Occipital lobe (tissue), 2 donors: Measurements from ENCODE around the gene RABEP2. TPM values are rescaled to one million over a fixed set of nuclear protein-coding genes. Genes with fewer than 3 reads are reported as not detected.
"Not testable (repeated sequence)": the region's sequence is repeated elsewhere in the genome, so short reads cannot be mapped to it uniquely, and the experiment has no call there.

Experiments used
- DNase-seq: peaks from one replicate; lab custom pipeline; 2025; lab: John Stamatoyannopoulos, UW
- total RNA-seq: library from RNA; depleted of rRNA; stranded (reverse); fragments of >200 nt; gene quantifications from one replicate; pipeline ENCODE4 v1.2.3, GENCODE V29; 2014

Gene RABEP2
- total RNA-seq, 1 donor from 2014 or later: 17.8 TPM

- DNase-seq: peak; percentile 83
Observed at GRCh38 chr16:28879841-28880588, 45.0 kb downstream of the RABEP2 start.

GRCh38 chr16:28879261-28879840, 45.7 kb downstream of the RABEP2 start:
- no peak for DNase-seq

- DNase-seq: no peak
Observed at GRCh38 chr16:28878083-28878926, 46.7 kb downstream of the RABEP2 start, which contains the start of gene ATP2A1. ATP2A1 (plus strand) TSS chr16:28878488; CDS start chr16:28878672, 184 bp downstream.

GRCh38 chr16:28877655-28878000, 47.4 kb downstream of the RABEP2 start:
- no peak for DNase-seq

- DNase-seq: no peak
Observed at GRCh38 chr16:28876973-28877654, 47.9 kb downstream of the RABEP2 start.

GRCh38 chr16:28876019-28876659, 48.9 kb downstream of the RABEP2 start:
- no peak for DNase-seq

- no peak for DNase-seq
Observed at GRCh38 chr16:28875134-28876018, 49.7 kb downstream of the RABEP2 start.

- DNase-seq: no peak
Observed at GRCh38 chr16:28874406-28874805, 50.6 kb downstream of the RABEP2 start.

- DNase-seq: no peak
Observed at GRCh38 chr16:28873543-28874201, 51.4 kb downstream of the RABEP2 start.

GRCh38 chr16:28872952-28873351, 52.1 kb downstream of the RABEP2 start:
- DNase-seq: no peak

- no peak for DNase-seq
Observed at GRCh38 chr16:28869201-28869600, 55.8 kb downstream of the RABEP2 start.

GRCh38 chr16:28867646-28868045, 57.4 kb downstream of the RABEP2 start:
- not testable (repeated sequence) for DNase-seq

- DNase-seq: no peak
Observed at GRCh38 chr16:28867241-28867640, 57.8 kb downstream of the RABEP2 start.

GRCh38 chr16:28866454-28866804, 58.6 kb downstream of the RABEP2 start:
- DNase-seq: no peak

- no peak for DNase-seq
Observed at GRCh38 chr16:28865722-28866453, 59.1 kb downstream of the RABEP2 start.

GRCh38 chr16:28865001-28865688, 59.9 kb downstream of the RABEP2 start:
- no peak for DNase-seq

- DNase-seq: no peak
Observed at GRCh38 chr16:28863929-28864793, 60.9 kb downstream of the RABEP2 start.
